MM.1S (cell line): ENCODE results near the gene ADIPOR2.

Source experiments
- EZH2 ChIP-seq: fragments of 300-600 bp; sonication (generic); optimal IDR thresholded peaks from 2 replicates; pipeline ENCODE3; 2017; ENCODE audit warnings: low read depth, mild to moderate bottlenecking, antibody characterized with exemption, low read length, mixed read lengths
- TF ChIP-seq, protein P1 (sequence below): fragments of 300-600 bp; sonication (generic); IDR thresholded peaks from 2 replicates; pipeline ENCODE4 v1.5.1; 2016; ENCODE audit warnings: antibody characterized with exemption, low read length, mixed read lengths

DNA sequence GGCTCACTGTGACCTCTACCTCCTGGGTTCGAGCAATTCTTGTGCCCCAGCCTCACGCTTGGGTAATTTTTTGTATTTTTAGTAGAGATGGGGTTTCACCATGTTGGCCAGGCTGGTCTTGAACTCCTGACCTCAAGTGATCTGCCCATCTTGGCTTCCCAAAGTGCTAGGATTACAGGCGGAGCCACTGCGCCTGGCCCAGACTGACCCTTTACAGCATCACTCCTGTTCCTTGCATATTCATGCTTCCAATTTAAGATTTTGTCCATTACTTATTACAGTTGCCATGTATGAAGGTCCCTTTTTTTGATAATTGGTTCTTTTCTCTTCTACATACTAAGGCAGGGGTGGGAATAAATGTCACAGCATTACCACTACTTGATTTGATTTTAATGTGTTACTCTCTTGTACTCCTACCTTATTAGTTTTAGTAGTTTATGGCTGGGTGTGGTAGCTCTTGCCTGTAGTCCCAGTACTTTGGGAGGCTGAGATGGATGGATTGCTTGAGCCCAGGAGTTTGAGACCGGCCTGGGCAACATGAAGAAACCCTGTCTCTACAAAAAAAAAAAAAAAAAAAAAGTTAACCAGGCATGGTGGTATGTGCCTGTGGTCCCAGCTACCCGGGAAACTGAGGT, 46.9 kb downstream of the ADIPOR2 start:
- no peak for TF ChIP-seq EZH2
- TF ChIP-seq, protein P1, sequence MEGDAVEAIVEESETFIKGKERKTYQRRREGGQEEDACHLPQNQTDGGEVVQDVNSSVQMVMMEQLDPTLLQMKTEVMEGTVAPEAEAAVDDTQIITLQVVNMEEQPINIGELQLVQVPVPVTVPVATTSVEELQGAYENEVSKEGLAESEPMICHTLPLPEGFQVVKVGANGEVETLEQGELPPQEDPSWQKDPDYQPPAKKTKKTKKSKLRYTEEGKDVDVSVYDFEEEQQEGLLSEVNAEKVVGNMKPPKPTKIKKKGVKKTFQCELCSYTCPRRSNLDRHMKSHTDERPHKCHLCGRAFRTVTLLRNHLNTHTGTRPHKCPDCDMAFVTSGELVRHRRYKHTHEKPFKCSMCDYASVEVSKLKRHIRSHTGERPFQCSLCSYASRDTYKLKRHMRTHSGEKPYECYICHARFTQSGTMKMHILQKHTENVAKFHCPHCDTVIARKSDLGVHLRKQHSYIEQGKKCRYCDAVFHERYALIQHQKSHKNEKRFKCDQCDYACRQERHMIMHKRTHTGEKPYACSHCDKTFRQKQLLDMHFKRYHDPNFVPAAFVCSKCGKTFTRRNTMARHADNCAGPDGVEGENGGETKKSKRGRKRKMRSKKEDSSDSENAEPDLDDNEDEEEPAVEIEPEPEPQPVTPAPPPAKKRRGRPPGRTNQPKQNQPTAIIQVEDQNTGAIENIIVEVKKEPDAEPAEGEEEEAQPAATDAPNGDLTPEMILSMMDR, result no peak
